ENCODE results near the gene PDGFD. TPM values are rescaled to one million over a fixed set of nuclear protein-coding genes. Genes with fewer than 3 reads are reported as not detected.

The PDGFD gene
- total and polyA plus RNA-seq, 2 donors (not counting 3 experiments of a cell fraction or from before 2014, with no cell fraction given) = 6.3 to 13.1 TPM

DNA sequence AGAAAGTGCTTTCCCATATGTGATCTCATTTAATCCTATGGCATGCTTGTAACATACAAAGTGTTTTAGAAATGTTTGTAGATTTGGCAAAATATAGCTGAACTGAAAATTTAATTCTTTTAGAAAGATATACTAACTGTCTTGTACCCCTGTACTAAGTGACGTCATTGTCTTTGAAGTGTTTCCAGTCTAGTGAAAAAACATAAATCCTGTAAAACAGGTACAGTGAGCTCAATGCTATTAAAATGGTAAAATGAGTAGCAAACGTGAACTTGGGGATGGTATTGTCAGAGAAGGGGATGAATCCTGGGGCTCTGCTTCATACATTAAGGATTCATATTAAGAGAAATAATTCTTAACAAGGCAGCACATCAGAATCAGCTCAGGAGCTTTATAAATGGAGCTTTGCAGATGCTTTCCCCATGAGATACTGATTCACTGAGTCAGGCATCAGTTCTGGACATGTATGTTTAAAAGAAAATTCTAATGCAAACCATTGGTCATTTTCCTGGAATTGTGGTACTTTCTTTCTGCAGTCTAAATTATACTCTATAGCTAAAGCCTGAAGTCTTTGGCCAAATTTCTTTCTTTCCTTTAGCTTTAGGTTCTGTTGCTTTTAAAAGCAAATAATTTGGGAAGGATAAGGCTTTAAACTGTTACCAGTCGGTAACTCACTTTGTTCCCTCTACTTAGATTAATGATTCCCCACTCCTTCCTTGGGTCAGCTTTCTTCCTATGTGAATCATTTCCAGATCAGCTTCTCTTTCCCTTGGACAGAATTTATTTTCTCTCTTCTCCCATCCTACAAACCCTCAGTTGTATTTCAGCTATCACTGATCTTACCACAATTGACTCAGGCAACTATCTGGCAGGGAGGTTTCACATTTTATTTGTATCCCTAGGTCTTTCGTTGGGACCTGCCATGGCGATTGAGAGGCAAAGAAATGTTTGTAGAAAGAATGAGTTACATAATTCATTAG lies 185.0 kb downstream of the PDGFD start:
- no peak for FAIRE-seq
- Histone ChIP-seq H3K36me3 (ENCODE audit: control insufficient read depth in 2 of 2, extremely low read depth in 1 of 2, insufficient read depth in 2 of 2, low read length in 2 of 2) (no peaks in the 10 kb centered on the region), H3K79me2 (ENCODE audit: control insufficient read depth, insufficient read depth, low read length) (no peaks in the 10 kb centered on the region), H3K27ac (ENCODE audit: insufficient read depth, low read depth, low read length) (no peak overlapping the region), H3K4me3 (replicated peaks in 1 of 3; ENCODE audit: insufficient read depth in 1 of 3, low read depth in 1 of 3, low read length in 3 of 3) (no peak overlapping the region), H3K4me1 (ENCODE audit: control insufficient read depth, extremely low read depth, insufficient read depth, low read length) (no peaks in the 10 kb centered on the region), H3K4me2 (ENCODE audit: insufficient read depth, low read length) (no peak overlapping the region), H2AFZ (ENCODE audit: low read depth, low read length) (no peak overlapping the region), H3K9me1 (replicated peaks; ENCODE audit: control insufficient read depth, extremely low read depth, insufficient read depth, low read length) (no peaks in the 10 kb centered on the region), H3K9me3 (replicated peaks; ENCODE audit: control insufficient read depth, insufficient read depth, low read length) (no peaks in the 10 kb centered on the region), H4K20me1 (replicated peaks; ENCODE audit: control insufficient read depth, extremely low read depth, insufficient read depth, low read length) (no peaks in the 10 kb centered on the region), H3K9ac (replicated peaks; ENCODE audit: extremely low read depth, insufficient read depth, low read length) (no peak overlapping the region), H3K27me3 (ENCODE audit: control insufficient read depth in 2 of 2, insufficient read depth in 2 of 2, low read length in 2 of 2) (no peaks in the 10 kb centered on the region)
- BruUV-seq (replicated peaks) = no TSS peak
- no peak for DNase-seq (ENCODE audit: low read depth, low spot score)
- intact Hi-C loops (cut with micrococcal nuclease) (no loop called here), dilution Hi-C loops (cut with MboI; ENCODE audit: extremely low pct_ligation_motif_present, low sequenced_read_pairs) (no loop called here)
- ChIA-PET POLR2A (no interaction called here), CTCF (interaction anchor here (0.6 to 1.9 kb wide), 6 partner anchors 9 to 297 kb away, joined by 3 to 7 read pairs (median 3); no protein-coding TSS in a partner anchor)
- TF ChIP-seq FOS (IDR thresholded peaks at IDR 0.05; ENCODE audit: borderline replicate concordance, insufficient read depth, low read length) = no peak
- no peak for TF ChIP-seq GATA2 (IDR thresholded peaks at IDR 0.05; ENCODE audit: insufficient read depth, insufficient read length, low read depth, low read length)
- TF ChIP-seq, protein P1, sequence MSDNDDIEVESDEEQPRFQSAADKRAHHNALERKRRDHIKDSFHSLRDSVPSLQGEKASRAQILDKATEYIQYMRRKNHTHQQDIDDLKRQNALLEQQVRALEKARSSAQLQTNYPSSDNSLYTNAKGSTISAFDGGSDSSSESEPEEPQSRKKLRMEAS (IDR thresholded peaks at IDR 0.05; ENCODE audit: insufficient read depth, insufficient read length) = no peak
- TF ChIP-seq JUN (IDR thresholded peaks at IDR 0.05; ENCODE audit: borderline replicate concordance, insufficient read depth, insufficient read length, low read depth) = no peak
- TF ChIP-seq MYC (IDR thresholded peaks at IDR 0.05; ENCODE audit: low read depth, low read length) = no peak
- no peak for TF ChIP-seq POLR2A (IDR thresholded peaks at IDR 0.05; ENCODE audit: low read depth, low read length)
- TF ChIP-seq, protein P2, sequence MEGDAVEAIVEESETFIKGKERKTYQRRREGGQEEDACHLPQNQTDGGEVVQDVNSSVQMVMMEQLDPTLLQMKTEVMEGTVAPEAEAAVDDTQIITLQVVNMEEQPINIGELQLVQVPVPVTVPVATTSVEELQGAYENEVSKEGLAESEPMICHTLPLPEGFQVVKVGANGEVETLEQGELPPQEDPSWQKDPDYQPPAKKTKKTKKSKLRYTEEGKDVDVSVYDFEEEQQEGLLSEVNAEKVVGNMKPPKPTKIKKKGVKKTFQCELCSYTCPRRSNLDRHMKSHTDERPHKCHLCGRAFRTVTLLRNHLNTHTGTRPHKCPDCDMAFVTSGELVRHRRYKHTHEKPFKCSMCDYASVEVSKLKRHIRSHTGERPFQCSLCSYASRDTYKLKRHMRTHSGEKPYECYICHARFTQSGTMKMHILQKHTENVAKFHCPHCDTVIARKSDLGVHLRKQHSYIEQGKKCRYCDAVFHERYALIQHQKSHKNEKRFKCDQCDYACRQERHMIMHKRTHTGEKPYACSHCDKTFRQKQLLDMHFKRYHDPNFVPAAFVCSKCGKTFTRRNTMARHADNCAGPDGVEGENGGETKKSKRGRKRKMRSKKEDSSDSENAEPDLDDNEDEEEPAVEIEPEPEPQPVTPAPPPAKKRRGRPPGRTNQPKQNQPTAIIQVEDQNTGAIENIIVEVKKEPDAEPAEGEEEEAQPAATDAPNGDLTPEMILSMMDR (IDR thresholded peaks at IDR 0.05; ENCODE audit: extremely low read depth in 1 of 2, insufficient read depth in 1 of 2, low read depth in 1 of 2, low read length in 2 of 2) = no peak
- TF ChIP-seq EZH2 (IDR thresholded peaks at IDR 0.05; ENCODE audit: borderline replicate concordance, low read depth, low read length, severe bottlenecking) = no peak
- no peak for TF ChIP-seq POLR2AphosphoS5 (IDR thresholded peaks at IDR 0.05; ENCODE audit: insufficient read depth, low read depth, low read length)

Data from endothelial cell of umbilical vein (primary cell).